RKO (cell line): Measurements from ENCODE around the gene RNF157.
"Not testable (repeated sequence)": the region's sequence is repeated elsewhere in the genome, so short reads cannot be mapped to it uniquely, and the experiment has no call there.

ENCODE experiments used
- DNase-seq: peaks from one replicate; pipeline ENCODE4 v3.0.0-alpha.2; 2016; ENCODE audit warnings: low spot score

Gene RNF157

GRCh38 chr17:76254275-76254674 lies 14.0 kb upstream of the RNF157 start:
- no peak for DNase-seq

- no peak for DNase-seq
Measured at GRCh38 chr17:76253841-76254240, 13.5 kb upstream of the RNF157 start.

GRCh38 chr17:76252967-76253766 lies 12.9 kb upstream of the RNF157 start:
- not testable (repeated sequence) for DNase-seq

GRCh38 chr17:76252040-76252954 lies 12.0 kb upstream of the RNF157 start:
- no peak for DNase-seq

GRCh38 chr17:76251478-76252039 lies 11.3 kb upstream of the RNF157 start:
- no peak for DNase-seq

GRCh38 chr17:76250141-76250540 lies 9.8 kb upstream of the RNF157 start:
- no peak for DNase-seq

GRCh38 chr17:76248013-76248782 lies 7.9 kb upstream of the RNF157 start:
- DNase-seq = no peak

- DNase-seq = no peak
Measured at GRCh38 chr17:76247304-76247703, 7.0 kb upstream of the RNF157 start.

- DNase-seq = no peak
Measured at GRCh38 chr17:76246080-76247066, 6.1 kb upstream of the RNF157 start.

GRCh38 chr17:76244721-76245120 lies 4.4 kb upstream of the RNF157 start:
- not testable (repeated sequence) for DNase-seq

- DNase-seq = no peak
Measured at GRCh38 chr17:76243826-76244679, 3.8 kb upstream of the RNF157 start.

- no peak for DNase-seq
Measured at GRCh38 chr17:76241691-76242255, 1.5 kb upstream of the RNF157 start.

GRCh38 chr17:76241204-76241538 lies 878 bp upstream of the RNF157 start:
- no peak for DNase-seq

- DNase-seq = no peak
Measured at GRCh38 chr17:76239538-76240274, 587 bp downstream of the RNF157 start.

- DNase-seq = no peak
Measured at GRCh38 chr17:76238847-76239537, 1.3 kb downstream of the RNF157 start.

GRCh38 chr17:76237859-76238313 lies 2.4 kb downstream of the RNF157 start:
- no peak for DNase-seq

- DNase-seq = no peak
Measured at GRCh38 chr17:76236603-76237002, 3.7 kb downstream of the RNF157 start.

GRCh38 chr17:76235883-76236282 lies 4.4 kb downstream of the RNF157 start:
- DNase-seq = no peak
